ENCODE results near the gene ZNF236.
A peak's percentile ranks its signal among the peaks of the same experiment; 100 is the strongest.
"Not testable (repeated sequence)": the region's sequence is repeated elsewhere in the genome, so short reads cannot be mapped to it uniquely, and the experiment has no call there.

The ZNF236 gene

GRCh38 chr18:76953583-76954233, 131.4 kb downstream of the ZNF236 start:
- DNase-seq = no peak

- no peak for DNase-seq
Observed at GRCh38 chr18:76955524-76956170, 133.3 kb downstream of the ZNF236 start.

- no peak for DNase-seq
Observed at GRCh38 chr18:76956648-76957047, 134.3 kb downstream of the ZNF236 start.

GRCh38 chr18:76957384-76958355, 135.3 kb downstream of the ZNF236 start:
- DNase-seq = no peak

- DNase-seq = no peak
Observed at GRCh38 chr18:76958692-76959341, 136.5 kb downstream of the ZNF236 start.

- DNase-seq = no peak
Observed at GRCh38 chr18:76959605-76960004, 137.2 kb downstream of the ZNF236 start.

GRCh38 chr18:76960528-76961035, 138.2 kb downstream of the ZNF236 start:
- no peak for DNase-seq

- DNase-seq = no peak
Observed at GRCh38 chr18:76962851-76963250, 140.5 kb downstream of the ZNF236 start.

GRCh38 chr18:76963936-76964335, 141.6 kb downstream of the ZNF236 start:
- no peak for DNase-seq

GRCh38 chr18:76965555-76966151, 143.3 kb downstream of the ZNF236 start:
- DNase-seq = peak; percentile 77

GRCh38 chr18:76967299-76967698, 144.9 kb downstream of the ZNF236 start:
- DNase-seq = not testable (repeated sequence)

GRCh38 chr18:76967721-76968472, 145.5 kb downstream of the ZNF236 start:
- no peak for DNase-seq

- DNase-seq = no peak
Observed at GRCh38 chr18:76970770-76971559, 148.6 kb downstream of the ZNF236 start.

GRCh38 chr18:76972241-76972640, 149.9 kb downstream of the ZNF236 start:
- DNase-seq = no peak

- no peak for DNase-seq
Observed at GRCh38 chr18:76972846-76973519, 150.6 kb downstream of the ZNF236 start.

- no peak for DNase-seq
Observed at GRCh38 chr18:76973520-76974266, 151.3 kb downstream of the ZNF236 start.

GRCh38 chr18:76974386-76974785, 152.0 kb downstream of the ZNF236 start:
- DNase-seq = no peak

GRCh38 chr18:76975577-76976110, 153.3 kb downstream of the ZNF236 start:
- no peak for DNase-seq

- DNase-seq = no peak
Observed at GRCh38 chr18:76977108-76977621, 154.8 kb downstream of the ZNF236 start.
